Sigmoid colon (tissue), 7 donors: ENCODE results near the gene PMFBP1. TPM values are rescaled to one million over a fixed set of nuclear protein-coding genes. Genes with fewer than 3 reads are reported as not detected.

ENCODE experiments used
- DNase-seq: peaks from one replicate; pipeline ENCODE4 v3.0.0-alpha.2; 2019
- H3K27ac ChIP-seq, 4 donors: fragments of 200-600 bp; sonication (generic); one replicate each; pipeline ENCODE4 v1.5.1; 2016 to 2019; ENCODE audit warnings: mild to moderate bottlenecking in 1 of 4
- H3K27me3 ChIP-seq, 3 donors: fragments of 200-600 bp; sonication (generic); one replicate each; pipeline ENCODE4 v1.5.1; 2019; ENCODE audit warnings: mild to moderate bottlenecking in 1 of 3
- H3K36me3 ChIP-seq, 4 donors: fragments of 200-600 bp; sonication (generic); one replicate each; pipeline ENCODE4 v1.5.1; 2016 to 2019
- H3K4me1 ChIP-seq, 4 donors: fragments of 200-600 bp; sonication (generic); one replicate each; pipeline ENCODE4 v1.5.1; 2017 to 2019
- H3K4me3 ChIP-seq, 4 donors: fragments of 200-600 bp; sonication (generic); one replicate each; pipeline ENCODE4 v1.5.1; 2017 to 2019; ENCODE audit warnings: mild to moderate bottlenecking in 2 of 4, moderate library complexity in 1 of 4
- H3K9me3 ChIP-seq, 4 donors: fragments of 200-600 bp in 3 of 4; sonication (generic) in 3 of 4; one replicate each; pipeline versions ENCODE4 v1.5.1 to v1.6.1; 2013 to 2019
- EP300 ChIP-seq, 4 donors: sonication (generic); formaldehyde crosslinking; IDR thresholded peaks; one replicate each; pipeline ENCODE4 v1.6.1; 2017; ENCODE audit warnings: antibody characterized with exemption in 4 of 4
- POLR2A ChIP-seq, 2 donors: fragments of 450-650 bp; IDR thresholded peaks; one replicate each; pipeline ENCODE4 v1.6.1; 2016; ENCODE audit warnings: antibody characterized with exemption in 2 of 2, mild to moderate bottlenecking in 2 of 2, moderate library complexity in 2 of 2
- POLR2AphosphoS5 ChIP-seq, 4 donors: sonication (generic); formaldehyde crosslinking; IDR thresholded peaks; one replicate each; pipeline ENCODE4 v1.6.1; 2017; ENCODE audit warnings: antibody characterized with exemption in 4 of 4
- WGBS, 2 donors: extraction: QIAGEN DNeasy Blood & Tissue Kit; methylation state at CpG; one replicate each; pipeline ENCODE4 v1.1.7; 2013; 5-methylcytosine and 5-hydroxymethylcytosine counted together
- intact Hi-C: fragments of 100-400 bp; cut with DNase I; formaldehyde crosslinking; loops from one replicate; pipeline ENCODE4 v1.15.1; 2023
- polyA plus RNA-seq, 3 donors: library from polyadenylated mRNA; stranded (reverse); fragments of 200-250 nt; gene quantifications; one replicate each; pipeline ENCODE4 v1.2.3, GENCODE V29; 2013
- total RNA-seq, 4 donors: library from RNA; depleted of rRNA; stranded (reverse); fragments of >200 nt; gene quantifications; one replicate each; pipeline ENCODE4 v1.1.0, GENCODE V29; 2016
- TF ChIP-seq, protein P1 (sequence below), 4 experiments: fragments of 450-650 bp in 3 of 4; fragments of 200-600 bp in 1 of 4; IDR thresholded peaks; one replicate each; pipeline ENCODE4 v1.5.1; 2016 to 2019; ENCODE audit warnings: antibody characterized with exemption in 4 of 4, mild to moderate bottlenecking in 3 of 4, moderate library complexity in 2 of 4
- donor health status: healthy with polysubstance abuse.
- donor health status: Bipolar disorder and iron deficiency.
- donor health status: healthy.

The PMFBP1 gene, protein sequence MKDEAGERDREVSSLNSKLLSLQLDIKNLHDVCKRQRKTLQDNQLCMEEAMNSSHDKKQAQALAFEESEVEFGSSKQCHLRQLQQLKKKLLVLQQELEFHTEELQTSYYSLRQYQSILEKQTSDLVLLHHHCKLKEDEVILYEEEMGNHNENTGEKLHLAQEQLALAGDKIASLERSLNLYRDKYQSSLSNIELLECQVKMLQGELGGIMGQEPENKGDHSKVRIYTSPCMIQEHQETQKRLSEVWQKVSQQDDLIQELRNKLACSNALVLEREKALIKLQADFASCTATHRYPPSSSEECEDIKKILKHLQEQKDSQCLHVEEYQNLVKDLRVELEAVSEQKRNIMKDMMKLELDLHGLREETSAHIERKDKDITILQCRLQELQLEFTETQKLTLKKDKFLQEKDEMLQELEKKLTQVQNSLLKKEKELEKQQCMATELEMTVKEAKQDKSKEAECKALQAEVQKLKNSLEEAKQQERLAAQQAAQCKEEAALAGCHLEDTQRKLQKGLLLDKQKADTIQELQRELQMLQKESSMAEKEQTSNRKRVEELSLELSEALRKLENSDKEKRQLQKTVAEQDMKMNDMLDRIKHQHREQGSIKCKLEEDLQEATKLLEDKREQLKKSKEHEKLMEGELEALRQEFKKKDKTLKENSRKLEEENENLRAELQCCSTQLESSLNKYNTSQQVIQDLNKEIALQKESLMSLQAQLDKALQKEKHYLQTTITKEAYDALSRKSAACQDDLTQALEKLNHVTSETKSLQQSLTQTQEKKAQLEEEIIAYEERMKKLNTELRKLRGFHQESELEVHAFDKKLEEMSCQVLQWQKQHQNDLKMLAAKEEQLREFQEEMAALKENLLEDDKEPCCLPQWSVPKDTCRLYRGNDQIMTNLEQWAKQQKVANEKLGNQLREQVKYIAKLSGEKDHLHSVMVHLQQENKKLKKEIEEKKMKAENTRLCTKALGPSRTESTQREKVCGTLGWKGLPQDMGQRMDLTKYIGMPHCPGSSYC
- total RNA-seq = under 1 TPM in 2 of 4 donors, not detected in 2; 0.33 to 0.71 TPM
- polyA plus RNA-seq = 1 to 10 TPM in 1 of 3 donors, under 1 TPM in 1, not detected in 1; 0.92 to 2.5 TPM

DNA sequence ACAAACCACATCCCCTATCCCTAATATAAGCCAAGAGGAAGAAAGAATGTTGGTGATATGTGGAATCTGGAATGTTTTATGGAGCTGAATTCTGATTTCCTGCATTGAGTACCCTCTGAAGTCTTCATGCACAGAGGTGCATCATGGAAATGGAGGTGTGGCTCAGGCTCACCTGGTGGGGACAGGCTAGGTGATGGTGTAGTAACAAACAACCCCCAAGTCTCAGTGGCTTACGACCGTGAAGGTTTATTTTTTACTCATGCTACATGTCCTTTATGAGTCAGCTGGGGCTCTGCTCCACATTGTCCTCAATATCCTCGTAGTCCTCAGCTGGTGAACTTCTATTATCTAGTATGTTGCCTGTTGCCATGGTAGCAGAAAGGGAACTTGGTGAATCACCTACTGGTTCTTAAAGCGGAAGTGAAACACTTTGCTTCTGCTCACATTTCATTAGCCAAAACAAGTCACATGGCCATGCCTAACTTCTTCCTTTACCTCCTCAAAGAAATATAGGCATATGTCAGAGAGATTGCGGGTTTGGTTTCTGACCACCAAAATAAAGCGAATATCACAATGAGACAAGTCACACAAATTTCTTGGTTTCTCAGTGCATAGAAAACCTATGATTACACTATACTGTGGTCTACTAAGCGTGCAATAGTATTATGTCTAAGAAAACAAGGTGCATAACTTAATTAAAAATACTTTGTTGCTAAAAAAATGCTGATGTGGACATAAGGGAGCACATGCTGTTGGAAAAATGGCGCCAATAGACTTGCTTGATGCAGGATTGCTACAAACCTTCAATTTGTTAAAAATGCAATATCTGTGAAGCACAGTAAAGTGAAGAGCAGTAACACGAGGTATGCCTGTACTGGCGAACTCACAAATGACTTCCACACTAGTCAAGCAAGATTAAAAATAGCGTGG is at the start of gene PMFBP1:
PMFBP1 (minus strand) TSS at position 51 of the 930 bp plus-strand sequence. CDS start 947 bp downstream, outside the sequence.
- Histone ChIP-seq H3K36me3 (no peaks in the 10 kb centered on the region), H3K4me1 (no peaks in the 10 kb centered on the region), H3K4me3 (no peak within 1 kb of the TSS), H3K27ac (no peak within 1 kb of the TSS), H3K27me3 (no peaks in the 10 kb centered on the region), H3K9me3 (peaks cover 0 to 7% (median 1%) of the 10 kb centered on the region in 4 donors)
- peak; percentile 66 for DNase-seq
- TF ChIP-seq, protein P1, sequence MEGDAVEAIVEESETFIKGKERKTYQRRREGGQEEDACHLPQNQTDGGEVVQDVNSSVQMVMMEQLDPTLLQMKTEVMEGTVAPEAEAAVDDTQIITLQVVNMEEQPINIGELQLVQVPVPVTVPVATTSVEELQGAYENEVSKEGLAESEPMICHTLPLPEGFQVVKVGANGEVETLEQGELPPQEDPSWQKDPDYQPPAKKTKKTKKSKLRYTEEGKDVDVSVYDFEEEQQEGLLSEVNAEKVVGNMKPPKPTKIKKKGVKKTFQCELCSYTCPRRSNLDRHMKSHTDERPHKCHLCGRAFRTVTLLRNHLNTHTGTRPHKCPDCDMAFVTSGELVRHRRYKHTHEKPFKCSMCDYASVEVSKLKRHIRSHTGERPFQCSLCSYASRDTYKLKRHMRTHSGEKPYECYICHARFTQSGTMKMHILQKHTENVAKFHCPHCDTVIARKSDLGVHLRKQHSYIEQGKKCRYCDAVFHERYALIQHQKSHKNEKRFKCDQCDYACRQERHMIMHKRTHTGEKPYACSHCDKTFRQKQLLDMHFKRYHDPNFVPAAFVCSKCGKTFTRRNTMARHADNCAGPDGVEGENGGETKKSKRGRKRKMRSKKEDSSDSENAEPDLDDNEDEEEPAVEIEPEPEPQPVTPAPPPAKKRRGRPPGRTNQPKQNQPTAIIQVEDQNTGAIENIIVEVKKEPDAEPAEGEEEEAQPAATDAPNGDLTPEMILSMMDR (IDR thresholded peaks at IDR 0.05) = no peak
- TF ChIP-seq EP300 (IDR thresholded peaks at IDR 0.05) (no peak), POLR2AphosphoS5 (IDR thresholded peaks at IDR 0.05) (no peak), POLR2A (IDR thresholded peaks at IDR 0.05) (no peak)
- intact Hi-C loops = no loop called here
- 76 to 78% methylated on average over 11 of the region's 11 CpGs for WGBS, 2 donors

DNA sequence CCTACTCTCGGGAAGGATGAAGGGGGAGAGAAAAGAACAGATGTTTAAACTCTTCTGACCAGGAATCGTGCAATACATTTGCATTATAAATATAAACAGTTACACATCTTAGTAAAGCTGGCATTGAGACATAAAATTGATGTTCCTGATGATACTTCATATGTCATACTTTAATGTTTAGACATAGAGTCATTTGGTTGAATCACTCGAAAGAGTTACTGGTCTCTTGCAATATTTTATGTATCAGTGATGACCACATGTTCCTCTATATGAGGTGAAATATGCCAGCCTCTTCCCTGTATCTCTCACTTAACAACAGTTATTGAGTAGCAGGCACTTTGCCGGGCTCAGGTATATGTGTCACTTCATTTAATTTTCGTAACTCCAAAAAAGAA is 49.7 kb upstream of the PMFBP1 start:
- WGBS, 2 donors = 24 to 59% methylated on average over 5 of the region's 5 CpGs
- no peaks in the 10 kb centered on the region for H3K9me3 ChIP-seq
- no peaks in the 10 kb centered on the region for H3K27me3 ChIP-seq
- no peak for DNase-seq
- no peak overlapping the region for H3K4me3 ChIP-seq
- no peaks in the 10 kb centered on the region for H3K36me3 ChIP-seq
- no peaks in the 10 kb centered on the region for H3K4me1 ChIP-seq
- intact Hi-C loops = no loop called here
- TF ChIP-seq EP300 (IDR thresholded peaks at IDR 0.05) (no peak), POLR2A (IDR thresholded peaks at IDR 0.05) (no peak), POLR2AphosphoS5 (IDR thresholded peaks at IDR 0.05) (no peak)
- TF ChIP-seq, protein P1 (IDR thresholded peaks at IDR 0.05) = no peak
- no peak overlapping the region for H3K27ac ChIP-seq

DNA sequence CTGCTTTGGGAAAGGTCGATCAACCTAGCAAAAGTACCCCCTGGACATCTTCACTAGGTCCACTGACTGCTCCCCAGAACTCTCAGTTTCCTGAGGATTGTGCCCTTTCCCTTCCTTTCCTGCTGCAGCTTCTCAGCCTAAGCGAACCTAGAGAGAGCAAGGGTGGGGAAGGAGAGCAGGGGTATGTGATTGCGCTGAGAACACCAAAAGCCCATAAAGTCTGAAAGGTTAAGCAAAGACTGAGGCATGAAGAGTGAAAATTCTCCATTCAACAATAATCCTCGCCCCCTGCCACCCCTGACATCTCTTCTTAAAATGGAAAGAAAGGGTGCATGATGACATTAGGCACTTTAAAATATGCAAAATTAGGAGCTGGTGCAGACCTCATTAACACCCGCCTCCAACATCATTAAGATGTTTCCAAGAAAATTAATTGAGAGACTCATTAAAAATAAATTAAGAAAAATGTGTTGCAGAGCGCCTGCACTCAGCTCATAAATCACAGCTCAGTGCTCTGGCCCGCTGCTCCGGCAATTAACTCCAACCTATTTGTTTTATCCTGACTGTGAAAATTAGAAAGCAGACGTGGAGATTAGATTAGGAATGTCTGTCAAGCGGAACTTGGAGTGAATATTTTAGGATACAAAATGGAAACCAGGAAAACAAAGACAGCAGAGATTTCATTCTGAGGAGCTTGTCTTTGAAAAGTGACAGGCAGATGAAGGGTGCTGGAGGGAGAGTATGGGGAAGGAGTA is 49.1 kb upstream of the PMFBP1 start:
- WGBS, 2 donors = 15 to 61% methylated on average over 10 of the region's 10 CpGs

More for the DNA sequence above, 49.1 kb upstream of the PMFBP1 start:
- intact Hi-C loops = no loop called here
- Histone ChIP-seq H3K27me3 (no peaks in the 10 kb centered on the region), H3K4me3 (no peak overlapping the region), H3K36me3 (no peaks in the 10 kb centered on the region), H3K27ac (no peak overlapping the region), H3K4me1 (no peaks in the 10 kb centered on the region), H3K9me3 (no peaks in the 10 kb centered on the region)
- TF ChIP-seq, protein P1 (IDR thresholded peaks at IDR 0.05) = no peak
- TF ChIP-seq POLR2AphosphoS5 (IDR thresholded peaks at IDR 0.05) = no peak
- no peak for DNase-seq
